Midbrain (tissue), 1 donor: ENCODE data around the gene MAGI2.

ENCODE experiments used
- DNase-seq: peaks from one replicate; lab custom pipeline; 2025; lab: John Stamatoyannopoulos, UW

The MAGI2 gene

GRCh38 chr7:78225534-78225933 lies 1227.9 kb downstream of the MAGI2 start:
- DNase-seq, result no peak

DNA sequence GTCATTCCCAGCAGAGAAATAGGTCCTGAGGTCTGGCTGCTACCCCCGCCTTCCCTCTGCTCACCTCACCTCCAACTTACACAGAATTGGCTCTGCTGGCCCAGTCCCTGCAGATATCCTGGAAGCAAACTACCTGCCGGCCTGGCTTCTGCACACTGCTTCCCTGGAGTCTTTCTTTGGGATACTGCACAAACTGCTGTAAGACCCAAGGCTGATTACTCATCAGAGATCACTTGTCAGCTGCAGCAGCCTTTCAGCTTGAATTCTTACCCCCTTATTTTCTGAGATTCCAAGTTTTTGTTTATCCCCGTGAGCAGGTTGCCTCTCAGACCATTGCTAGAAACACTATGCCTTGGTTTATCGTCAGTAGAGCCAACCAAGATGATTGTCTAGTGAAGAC lies 1228.5 kb downstream of the MAGI2 start:
- DNase-seq, result no peak

DNA sequence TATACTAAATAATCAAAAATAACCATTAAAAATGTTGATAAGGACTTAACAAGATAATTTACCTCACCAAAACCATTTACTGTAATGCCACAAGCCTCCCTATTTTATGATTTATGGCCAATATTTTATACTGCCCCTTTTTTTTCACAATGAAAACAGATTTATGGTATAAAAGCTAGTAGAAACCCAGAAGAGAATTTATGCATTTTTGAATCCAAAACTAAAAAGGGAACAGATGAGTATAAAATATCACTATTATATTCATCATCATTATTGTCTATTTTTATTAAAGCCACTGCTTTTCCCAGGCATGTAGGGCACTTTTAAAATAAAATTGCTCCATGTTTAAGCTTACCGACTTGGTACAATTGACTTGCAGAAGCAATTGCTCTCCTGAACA lies 1229.9 kb downstream of the MAGI2 start:
- DNase-seq, result no peak

GRCh38 chr7:78222001-78222751 lies 1231.3 kb downstream of the MAGI2 start:
- no peak for DNase-seq

GRCh38 chr7:78220754-78221153 lies 1232.7 kb downstream of the MAGI2 start:
- DNase-seq, result no peak

GRCh38 chr7:78218876-78219275 lies 1234.6 kb downstream of the MAGI2 start:
- no peak for DNase-seq

GRCh38 chr7:78218051-78218450 lies 1235.4 kb downstream of the MAGI2 start:
- no peak for DNase-seq

- no peak for DNase-seq
These were observed 1238.3 kb downstream of the MAGI2 start for GRCh38 chr7:78215199-78215598.

DNA sequence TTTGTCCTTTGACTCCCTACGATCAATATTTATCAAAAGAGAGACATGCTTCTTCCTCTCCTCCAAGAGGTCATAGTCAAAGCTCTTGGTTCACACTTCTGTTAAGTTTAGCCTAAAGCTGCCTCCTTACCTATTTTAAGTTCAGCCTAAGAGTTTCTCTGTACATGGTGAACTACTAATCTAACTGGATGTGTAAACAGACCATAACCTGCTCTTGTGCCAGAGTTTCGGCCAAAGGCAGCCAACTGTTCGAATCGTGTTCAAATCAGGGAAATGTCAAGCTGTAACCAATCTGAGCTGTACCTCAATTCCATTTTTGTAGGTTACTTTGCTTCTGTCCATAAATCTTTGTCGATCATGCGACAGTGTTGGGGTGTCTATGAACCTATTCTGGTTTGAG lies 1240.1 kb downstream of the MAGI2 start:
- DNase-seq, result no peak

- DNase-seq, result no peak
These were observed 1240.9 kb downstream of the MAGI2 start for GRCh38 chr7:78212476-78213060.

DNA sequence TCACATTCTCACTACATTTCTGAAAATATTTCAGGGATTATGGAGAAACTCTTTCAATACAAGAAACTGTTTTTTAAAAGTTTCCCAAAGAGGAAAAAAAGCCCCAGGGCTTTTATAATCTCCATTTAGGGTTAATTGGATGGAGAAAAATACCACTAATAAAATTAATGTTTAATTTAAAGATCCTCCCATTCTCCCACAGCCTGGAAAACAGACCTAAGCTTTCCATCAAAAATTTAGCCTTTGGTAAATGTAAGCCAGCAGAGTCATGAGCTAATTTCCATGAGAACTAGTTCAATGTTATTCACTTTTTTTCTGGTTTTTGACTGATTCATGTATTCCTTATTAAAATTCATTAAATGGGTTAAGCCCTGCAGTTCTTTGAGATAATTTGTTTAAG lies 1246.2 kb downstream of the MAGI2 start:
- DNase-seq, result no peak

DNA sequence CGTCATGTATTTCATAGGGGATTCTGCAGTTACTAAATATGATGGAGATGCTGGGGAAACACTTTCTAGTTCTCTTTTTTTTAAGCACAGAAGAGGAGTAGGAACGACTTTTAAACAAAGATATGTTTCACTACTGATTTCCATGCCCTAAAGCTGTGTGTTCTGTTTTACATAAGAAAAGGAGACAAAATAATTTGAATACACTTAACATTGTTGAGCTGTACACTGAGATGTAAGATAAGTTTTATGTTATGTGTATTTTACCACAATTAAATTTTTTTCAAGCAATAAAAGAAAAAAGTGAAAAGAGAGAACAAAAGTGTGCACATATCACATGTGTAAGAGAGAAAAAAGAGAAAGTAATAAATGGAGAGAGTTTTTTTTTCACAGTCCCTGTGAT lies 1246.7 kb downstream of the MAGI2 start:
- no peak for DNase-seq

GRCh38 chr7:78203042-78203720 lies 1250.3 kb downstream of the MAGI2 start:
- DNase-seq, result no peak

GRCh38 chr7:78198756-78199155 lies 1254.7 kb downstream of the MAGI2 start:
- DNase-seq, result no peak

DNA sequence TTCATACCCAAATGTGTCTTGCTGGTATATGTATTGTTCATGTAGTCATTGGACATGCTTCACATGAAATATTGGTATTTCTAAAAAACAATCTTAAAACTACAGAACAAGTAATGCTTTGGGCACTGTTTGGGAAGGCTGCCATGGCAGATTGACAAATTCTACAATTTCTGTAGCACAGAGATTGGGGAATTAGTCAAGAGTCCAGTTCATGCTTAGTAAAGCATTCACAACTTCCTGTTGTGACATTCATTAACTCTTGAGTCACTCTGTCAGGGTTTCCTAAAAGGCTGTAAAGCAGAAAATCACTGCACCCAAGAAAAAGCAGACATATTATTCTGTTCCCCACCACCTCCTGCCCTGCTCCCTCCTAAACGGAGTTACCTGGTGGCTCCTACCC lies 1256.0 kb downstream of the MAGI2 start:
- DNase-seq, result no peak

DNA sequence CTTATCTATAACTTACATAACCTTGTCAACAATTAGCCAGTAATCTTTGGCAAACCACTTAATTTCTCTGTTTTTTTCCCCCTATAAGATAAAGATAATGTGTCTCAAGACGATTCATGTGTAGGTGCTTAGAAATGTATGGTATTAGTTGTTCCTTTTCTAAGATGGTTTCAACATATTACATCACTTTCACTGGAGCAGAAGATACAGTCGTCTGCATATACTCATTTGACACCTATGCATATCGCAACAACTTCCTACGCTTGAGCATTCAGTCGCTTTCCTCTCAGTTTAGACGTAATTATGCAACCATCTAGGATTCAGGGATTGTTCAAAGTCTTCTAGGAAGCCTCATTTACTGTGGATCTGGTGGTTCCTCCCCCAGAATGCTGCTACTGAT lies 1258.2 kb downstream of the MAGI2 start:
- DNase-seq, result no peak

DNA sequence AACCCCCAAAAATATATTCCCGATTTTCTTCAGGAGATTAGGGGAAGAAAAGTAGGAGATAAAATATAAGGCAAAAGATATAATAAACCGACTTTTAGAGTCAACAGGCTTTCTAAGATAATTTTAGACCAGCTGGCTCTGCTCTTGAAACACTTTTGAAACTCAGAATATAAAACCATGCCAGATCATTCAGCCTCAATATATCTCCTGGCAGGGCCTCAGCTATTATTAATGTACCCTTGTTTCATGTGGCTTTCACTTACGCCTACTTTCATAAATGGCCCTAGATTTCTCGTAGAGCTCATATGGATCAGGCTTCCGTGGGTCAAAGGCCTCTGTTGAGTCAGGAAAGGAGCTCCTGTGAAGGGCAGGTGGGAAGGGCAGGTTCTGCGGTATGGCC lies 1258.9 kb downstream of the MAGI2 start:
- no peak for DNase-seq

DNA sequence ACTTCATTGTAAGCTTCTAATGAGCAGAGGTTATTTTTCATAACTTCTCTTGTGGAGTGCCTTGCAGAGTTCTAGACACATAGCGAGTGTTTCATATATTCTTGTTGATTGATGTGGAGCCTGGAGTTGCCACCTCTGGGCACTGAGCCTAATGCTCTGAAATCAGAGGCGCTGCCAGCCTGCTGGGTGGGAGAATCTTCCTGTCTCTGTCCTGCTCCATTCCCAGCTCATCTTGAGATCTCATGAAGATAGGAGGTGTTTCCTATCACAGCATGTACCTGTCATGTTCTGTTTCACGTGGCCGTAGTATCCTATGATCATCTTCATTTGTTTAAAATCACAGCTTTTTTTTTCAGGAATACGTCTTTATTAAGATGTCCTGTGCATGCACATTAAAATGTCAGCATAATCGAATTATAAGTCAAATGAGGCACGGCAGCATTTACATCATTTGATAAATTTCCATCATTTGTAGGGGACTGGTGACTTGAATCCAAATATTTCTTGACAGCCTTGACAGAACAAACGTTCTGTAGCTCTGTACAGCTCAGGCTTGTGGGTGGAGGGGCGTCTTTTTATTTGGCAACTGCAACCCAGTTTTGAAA lies 1261.9 kb downstream of the MAGI2 start:
- no peak for DNase-seq

GRCh38 chr7:78189762-78190161 lies 1263.7 kb downstream of the MAGI2 start:
- DNase-seq, result no peak

DNA sequence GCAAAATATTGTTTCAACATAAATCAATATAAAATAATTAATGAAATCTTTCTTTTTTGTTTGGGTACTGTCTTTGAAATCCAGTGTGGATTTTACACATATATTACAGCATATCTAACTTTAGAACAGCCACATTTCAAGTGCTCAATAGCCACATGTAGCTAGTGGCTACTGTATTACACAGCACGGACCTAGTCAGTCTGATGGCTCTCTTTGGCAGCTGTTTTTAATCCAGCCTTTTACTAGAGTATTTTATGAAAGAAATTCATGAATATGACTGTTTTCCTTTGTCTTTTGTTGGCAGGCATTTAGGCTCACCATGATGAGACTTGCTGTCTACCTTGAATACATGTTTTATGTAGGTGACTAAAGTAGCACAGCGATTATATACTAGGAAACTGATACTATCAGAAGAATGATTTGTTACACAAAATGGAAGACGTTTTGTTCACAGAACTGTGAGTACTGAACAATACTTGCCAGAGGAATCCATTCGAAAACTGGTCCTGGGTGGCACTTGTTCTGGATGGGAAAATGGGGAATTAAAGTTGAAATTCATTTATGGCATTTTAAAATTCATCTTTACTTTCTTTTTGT lies 1268.2 kb downstream of the MAGI2 start:
- no peak for DNase-seq

- DNase-seq, result no peak
These were observed 1269.2 kb downstream of the MAGI2 start for GRCh38 chr7:78184299-78184698.

- no peak for DNase-seq
These were observed 1273.5 kb downstream of the MAGI2 start for GRCh38 chr7:78179827-78180477.
